Measurements from ENCODE around the gene NBPF15. TPM values are rescaled to one million over a fixed set of nuclear protein-coding genes. Genes with fewer than 3 reads are reported as not detected.
"Not testable (repeated sequence)": the region's sequence is repeated elsewhere in the genome, so short reads cannot be mapped to it uniquely, and the experiment has no call there.

Gene NBPF15, protein sequence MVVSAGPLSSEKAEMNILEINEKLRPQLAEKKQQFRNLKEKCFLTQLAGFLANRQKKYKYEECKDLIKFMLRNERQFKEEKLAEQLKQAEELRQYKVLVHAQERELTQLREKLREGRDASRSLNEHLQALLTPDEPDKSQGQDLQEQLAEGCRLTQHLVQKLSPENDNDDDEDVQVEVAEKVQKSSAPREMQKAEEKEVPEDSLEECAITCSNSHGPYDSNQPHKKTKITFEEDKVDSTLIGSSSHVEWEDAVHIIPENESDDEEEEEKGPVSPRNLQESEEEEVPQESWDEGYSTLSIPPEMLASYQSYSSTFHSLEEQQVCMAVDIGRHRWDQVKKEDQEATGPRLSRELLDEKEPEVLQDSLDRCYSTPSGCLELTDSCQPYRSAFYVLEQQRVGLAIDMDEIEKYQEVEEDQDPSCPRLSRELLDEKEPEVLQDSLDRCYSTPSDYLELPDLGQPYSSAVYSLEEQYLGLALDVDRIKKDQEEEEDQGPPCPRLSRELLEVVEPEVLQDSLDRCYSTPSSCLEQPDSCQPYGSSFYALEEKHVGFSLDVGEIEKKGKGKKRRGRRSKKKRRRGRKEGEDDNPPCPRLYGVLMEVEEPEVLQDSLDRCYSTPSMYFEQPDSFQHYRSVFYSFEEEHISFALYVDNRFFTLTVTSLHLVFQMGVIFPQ
- 23.3 and 52.3 TPM in 2 replicates for total RNA-seq

DNA sequence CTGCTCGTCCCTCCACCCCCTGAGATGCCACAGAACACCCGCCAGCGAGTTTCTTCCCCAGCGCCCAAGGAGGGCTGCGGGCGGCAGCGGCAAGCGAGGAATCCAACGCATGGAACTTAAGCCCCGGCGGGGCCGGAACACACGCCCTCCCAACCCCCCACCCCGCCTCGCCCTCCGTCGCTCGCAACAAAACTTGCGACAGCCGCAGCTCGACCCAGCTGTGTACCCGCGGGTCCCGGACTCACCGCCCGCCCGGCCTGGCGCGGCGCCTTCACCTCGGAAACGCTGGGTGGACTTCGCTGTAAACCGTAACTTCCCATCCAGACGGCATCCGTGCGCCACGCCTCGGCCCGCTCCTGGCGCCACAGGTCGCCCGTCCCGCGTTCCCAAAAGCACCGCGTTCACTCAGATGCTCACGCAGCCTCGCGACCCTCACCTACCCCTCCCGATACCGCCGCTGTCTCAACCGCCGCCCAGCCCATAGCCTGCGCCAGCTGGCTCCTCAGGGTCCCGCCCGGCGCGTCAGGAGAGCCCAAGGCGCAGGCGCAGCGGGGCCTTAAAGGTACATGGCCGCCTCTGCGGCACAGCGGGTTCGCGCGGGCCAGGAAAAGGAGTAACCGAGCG lies at the start of gene NBPF15:
Gene NBPF15, minus strand, starts transcription at position 534 of the 624 bp plus-strand sequence. CDS start 21,666 bp downstream, outside the sequence.
- not testable (repeated sequence) for DNase-seq (ENCODE audit: extremely low read depth, low read depth, low spot score)

DNA sequence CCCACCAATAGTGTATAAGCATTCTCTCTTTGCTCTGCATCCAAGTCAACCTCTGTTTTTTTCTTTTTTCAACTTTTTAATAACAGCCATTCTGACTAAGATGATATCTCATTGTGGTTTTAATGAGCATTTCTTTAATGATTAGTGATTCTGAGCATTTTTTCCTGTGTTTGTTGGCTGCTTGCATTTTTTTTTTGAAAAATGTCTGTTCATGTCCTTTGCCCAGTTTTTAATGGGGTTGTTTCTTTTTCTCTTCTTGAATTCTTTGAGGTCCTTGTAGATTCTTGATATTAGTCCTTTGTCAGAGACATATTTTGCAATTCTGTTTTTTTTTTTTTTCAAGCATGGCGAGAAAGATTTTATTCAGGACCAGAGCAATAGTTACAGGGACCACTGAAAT lies 35.0 kb upstream of the NBPF15 start:
- DNase-seq (ENCODE audit: extremely low read depth, low read depth, low spot score) = not testable (repeated sequence)

DNA sequence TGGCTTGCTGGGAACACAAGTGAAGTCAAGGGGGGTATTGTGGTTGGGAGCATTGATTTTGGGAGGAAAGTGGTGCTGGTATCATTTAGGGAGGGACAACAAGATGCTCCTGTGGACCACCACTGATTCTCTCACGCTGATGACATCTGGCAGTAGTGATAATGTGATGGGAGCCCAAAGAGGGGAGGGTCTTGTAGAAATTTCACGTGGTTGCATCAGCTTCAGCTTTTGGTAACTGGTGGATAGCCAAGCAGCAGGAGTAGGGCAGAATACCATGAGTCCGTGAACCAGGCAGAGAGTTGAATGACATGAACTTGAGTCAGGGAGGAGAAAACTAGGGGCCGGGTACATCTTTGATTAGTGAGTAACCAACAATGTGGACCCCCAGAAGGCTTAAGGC lies 32.7 kb upstream of the NBPF15 start:
- not testable (repeated sequence) for DNase-seq (ENCODE audit: extremely low read depth, low read depth, low spot score)

DNA sequence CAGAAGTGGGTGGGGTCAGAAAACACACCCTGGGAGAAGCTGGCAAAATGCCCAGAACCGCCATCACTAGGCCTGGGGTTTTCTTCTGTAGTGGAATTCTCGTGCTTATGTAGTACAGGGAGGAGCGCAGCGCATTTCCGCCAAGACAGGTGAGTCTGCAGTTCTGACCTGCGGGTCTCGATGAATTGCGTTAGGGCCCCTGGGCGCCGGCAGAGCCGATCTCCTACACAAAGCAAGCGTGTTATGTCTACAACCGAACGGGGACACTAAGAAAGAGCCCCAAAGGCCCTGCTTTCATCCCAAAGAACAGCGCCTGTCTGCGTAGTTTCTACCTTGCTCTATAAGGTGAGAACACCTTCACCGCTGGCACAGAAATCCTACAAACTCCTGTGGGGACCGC lies 28.9 kb upstream of the NBPF15 start:
- not testable (repeated sequence) for DNase-seq (ENCODE audit: extremely low read depth, low read depth, low spot score)

DNA sequence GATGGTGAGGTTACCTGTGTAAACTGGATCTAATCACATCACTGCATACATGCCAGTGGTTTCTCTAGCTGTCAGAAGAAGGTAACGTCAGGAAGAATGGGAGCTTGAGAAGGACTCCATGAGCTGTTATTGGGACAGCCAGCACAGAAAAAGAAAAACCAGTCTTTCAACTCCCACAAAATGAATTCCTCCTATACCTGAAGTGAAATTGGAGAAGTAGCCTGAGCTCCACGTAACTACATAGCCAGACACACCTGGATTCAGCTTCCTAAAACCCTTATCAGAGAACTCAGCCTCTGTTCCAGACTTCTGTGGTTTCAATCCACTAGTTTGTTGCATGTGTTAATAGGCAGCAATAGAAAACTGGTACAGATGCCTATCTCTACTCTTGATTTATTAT lies 25.5 kb upstream of the NBPF15 start:
- not testable (repeated sequence) for DNase-seq (ENCODE audit: extremely low read depth, low read depth, low spot score)

DNA sequence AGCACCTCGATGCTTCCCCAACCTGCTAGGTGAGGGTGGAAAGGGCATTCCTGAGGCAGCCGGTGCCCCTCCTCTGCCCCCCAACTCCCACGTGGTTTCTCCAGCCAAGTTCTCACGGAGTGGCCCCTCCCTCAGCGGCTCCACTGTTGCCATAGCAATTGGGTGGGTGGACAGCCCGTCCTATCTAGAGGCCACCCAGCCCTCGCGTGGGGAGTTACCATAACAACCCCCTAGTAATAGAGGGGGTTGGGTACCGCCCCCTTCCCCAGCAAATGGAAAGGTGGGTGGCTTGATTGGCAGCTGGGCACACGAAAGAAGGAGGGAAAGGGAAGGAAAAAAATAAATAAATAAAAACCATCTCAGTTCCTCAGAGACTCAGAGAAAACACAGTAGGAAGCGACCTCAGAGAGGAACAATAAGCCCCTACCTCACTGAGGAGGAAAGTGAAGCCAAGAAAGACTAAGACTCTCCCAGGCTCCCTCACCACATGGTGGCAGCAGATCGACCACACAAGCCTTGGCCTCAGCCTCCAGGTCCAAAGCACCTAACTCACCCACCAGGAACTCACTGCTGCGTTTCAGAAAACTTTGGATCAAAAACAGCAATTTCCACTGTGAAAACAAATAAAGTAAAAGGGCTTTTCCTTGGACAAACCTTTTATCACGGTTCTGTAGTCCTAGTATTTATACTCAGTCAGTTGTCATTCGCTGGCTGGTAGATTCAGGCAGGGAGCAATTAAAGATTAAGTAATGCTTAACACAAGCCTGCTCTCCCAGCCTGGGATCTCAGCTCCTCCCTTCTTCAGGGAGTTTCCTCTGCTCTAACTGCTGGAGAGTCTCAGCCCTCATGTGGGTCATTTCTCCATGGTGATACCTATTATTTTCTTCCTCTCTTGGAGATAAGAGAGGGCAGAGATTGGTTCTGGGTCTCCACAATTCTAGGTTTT lies 23.9 kb upstream of the NBPF15 start:
- DNase-seq (ENCODE audit: extremely low read depth, low read depth, low spot score) = not testable (repeated sequence)

DNA sequence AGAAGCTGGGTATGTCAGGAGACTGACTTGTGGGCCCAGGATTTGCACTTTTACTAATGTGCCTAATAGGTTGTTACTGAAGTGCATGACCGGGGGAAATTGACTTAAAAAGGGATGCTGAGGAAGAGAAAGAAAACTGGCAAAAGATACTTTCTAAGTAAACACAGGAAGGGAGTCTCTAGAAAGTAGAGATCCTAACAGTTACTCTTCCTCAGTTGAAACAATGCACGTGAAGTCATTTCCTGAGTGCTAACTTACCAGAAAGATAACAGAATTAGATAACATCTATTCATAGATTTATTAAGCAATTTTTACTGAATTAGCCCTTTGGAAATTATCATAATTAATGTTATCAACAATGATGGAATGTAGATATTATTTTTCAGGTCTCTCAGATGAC lies 12.4 kb upstream of the NBPF15 start:
- DNase-seq (ENCODE audit: extremely low read depth, low read depth, low spot score) = not testable (repeated sequence)

DNA sequence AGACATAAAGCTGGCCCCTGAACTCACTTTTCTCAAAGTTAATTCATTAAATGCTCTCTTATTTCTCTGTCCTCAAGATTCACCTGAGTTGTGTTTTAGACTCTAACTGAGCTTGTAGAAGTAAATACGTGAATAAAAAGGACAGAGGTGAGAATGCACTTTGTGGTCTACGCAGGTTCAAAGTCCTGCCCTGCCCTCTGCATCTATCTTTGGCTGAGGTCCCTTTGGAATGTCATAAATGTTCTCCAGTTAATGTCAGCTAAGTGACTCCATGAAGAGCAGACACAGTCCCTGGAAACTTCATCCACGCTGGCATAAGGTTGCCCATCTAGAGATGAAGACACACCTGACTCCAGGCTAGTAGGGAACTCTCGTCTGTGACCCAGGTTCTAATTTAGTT lies 10.0 kb upstream of the NBPF15 start:
- DNase-seq (ENCODE audit: extremely low read depth, low read depth, low spot score) = not testable (repeated sequence)

DNA sequence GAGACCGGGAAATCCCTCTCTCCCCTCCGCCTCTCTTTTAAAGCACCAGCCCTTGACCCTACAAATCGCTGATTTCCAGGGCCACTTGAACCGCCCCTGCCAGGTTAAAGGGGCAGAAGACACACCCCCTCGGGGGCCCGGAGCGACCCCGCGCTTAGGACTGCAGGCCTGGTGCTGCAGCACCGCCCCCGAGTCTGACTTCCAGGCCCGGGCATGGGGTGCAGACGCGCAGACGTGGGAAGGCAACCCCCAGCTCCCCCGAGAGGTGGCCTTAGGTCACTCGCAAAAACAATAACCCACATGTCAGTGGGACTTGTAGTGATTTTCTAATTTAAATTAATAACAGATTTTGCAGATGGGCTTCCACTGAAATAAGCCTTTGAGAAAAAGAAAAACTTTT lies 309 bp upstream of the NBPF15 start:
- not testable (repeated sequence) for DNase-seq (ENCODE audit: extremely low read depth, low read depth, low spot score)

DNA sequence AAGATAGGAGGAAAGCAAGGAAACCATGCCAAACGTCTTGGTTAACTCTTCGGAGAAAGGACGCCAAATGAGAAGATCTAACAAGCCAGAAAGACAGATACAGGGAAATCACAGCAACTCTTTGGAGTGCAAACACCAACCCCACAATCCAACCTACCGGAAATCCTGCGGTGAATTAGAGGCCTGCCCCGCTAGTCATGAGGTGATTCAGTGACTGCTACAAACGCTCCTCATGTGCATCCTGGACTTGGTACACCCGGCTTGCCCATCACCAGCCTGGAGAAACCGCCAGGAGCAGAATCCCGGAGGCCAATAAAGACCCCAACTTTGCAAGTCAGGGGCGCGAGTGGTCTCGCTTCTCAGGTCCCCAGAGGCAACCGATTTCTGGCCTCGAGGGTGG lies 783 bp downstream of the NBPF15 start:
- DNase-seq (ENCODE audit: extremely low read depth, low read depth, low spot score) = not testable (repeated sequence)

DNA sequence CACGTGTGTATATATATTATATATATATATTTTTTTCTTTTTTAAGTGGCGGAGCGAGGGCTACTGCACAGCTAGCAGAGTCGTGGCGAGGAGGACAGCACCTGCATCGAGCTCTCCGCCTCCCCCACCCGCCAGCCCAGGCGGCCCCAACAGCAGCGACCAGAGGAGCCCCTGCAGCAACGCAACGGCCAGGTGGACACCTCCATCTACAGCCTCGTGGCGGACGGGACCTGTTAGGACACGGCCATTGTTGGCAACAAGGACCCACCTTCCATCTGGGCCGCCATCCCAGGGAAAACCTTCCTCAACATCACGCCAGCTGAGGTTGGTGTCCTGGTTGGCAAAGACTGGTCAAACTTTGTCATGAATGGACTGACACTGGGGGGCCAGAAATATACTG lies 19.1 kb downstream of the NBPF15 start:
- not testable (repeated sequence) for DNase-seq (ENCODE audit: extremely low read depth, low read depth, low spot score)

DNA sequence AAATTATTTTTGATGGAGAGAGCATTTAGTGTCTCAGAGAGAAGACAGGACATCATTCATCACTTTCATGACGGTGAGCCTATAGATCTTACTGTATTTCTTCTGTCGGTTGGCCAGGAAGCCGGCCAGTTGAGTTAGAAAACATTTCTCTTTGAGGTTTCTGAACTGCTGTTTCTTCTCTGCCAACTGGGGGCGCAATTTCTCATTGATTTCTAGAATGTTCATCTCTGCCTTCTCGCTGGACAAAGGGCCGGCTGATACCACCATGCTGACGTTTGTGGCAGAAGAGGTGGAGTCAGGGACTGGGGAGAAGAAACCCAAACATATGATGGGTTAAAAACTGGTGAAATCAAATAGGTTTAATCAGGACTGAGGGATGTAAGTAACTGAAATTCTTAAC lies 21.7 kb downstream of the NBPF15 start:
- not testable (repeated sequence) for DNase-seq (ENCODE audit: extremely low read depth, low read depth, low spot score)

DNA sequence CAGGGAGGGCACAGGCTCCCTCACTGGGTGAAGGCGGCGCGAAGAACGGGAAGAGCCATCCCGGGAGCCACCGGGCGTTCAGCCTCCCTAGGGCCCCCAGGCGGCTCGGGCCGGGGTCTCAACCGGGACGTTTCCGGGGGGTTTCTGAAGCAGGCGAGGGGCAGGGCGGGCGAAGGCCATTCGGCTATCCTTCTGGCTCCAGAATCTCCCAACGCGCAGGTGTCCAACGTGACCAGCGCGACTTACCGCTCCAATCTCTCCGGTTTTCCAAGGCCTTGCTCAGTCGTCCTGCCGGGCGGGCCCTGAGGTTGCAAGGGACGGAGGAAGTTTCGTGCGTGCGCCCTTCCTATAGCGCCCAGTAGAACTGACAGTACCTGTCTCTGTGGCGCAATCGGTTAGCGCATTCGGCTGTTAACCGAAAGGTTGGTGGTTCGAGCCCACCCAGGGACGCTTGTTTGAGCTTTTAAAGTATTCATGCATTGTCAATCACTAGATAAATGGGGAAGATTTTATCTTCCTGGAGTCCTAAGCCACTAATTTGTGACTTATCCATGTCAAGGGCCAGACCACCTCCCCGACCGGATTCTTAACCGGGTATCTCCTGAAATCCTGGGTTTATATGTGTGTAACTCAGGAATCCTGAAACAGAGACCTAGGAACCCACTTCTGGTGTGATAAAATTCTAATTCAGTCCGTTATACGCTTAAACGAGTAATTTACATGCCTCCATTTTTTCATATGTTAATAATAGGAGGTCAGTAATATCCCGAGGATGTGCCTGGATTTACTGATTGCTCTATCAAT lies 42.4 kb downstream of the NBPF15 start:
- not testable (repeated sequence) for DNase-seq (ENCODE audit: extremely low read depth, low read depth, low spot score)

DNA sequence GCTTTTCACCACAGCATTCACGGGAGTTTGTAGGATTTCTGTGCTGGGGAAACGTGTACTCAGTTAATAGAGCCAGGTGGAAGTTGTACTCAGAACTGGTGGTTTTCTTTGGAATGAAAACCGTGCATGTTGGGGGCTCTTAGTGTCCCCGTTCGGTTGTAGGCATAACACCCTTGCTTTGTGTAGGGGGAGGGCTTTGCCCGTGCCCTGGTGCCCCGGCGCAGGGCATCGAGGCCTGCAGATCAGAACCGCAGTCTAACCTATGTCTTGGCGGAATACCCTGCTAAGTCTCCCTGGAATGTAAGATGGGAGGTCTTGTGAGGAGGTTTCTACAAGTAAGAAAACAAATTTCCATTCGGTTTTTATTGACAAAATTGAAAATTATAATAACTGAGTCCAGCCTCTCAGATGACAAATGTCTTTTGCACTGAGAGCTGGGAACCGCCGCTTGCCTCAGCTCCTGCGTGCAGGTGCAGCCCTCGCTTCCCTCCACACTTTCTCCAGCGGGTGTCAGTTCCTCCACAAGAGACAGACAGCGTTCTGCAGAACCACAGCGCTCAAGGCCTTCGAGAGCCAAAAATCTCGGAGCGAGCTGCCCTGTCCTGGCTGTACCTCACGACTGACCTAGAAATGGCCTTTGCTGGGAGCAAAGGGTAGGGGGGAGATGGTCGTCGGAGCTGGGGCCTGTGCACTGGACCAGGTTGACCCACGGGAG lies 47.9 kb downstream of the NBPF15 start:
- not testable (repeated sequence) for DNase-seq (ENCODE audit: extremely low read depth, low read depth, low spot score)

DNA sequence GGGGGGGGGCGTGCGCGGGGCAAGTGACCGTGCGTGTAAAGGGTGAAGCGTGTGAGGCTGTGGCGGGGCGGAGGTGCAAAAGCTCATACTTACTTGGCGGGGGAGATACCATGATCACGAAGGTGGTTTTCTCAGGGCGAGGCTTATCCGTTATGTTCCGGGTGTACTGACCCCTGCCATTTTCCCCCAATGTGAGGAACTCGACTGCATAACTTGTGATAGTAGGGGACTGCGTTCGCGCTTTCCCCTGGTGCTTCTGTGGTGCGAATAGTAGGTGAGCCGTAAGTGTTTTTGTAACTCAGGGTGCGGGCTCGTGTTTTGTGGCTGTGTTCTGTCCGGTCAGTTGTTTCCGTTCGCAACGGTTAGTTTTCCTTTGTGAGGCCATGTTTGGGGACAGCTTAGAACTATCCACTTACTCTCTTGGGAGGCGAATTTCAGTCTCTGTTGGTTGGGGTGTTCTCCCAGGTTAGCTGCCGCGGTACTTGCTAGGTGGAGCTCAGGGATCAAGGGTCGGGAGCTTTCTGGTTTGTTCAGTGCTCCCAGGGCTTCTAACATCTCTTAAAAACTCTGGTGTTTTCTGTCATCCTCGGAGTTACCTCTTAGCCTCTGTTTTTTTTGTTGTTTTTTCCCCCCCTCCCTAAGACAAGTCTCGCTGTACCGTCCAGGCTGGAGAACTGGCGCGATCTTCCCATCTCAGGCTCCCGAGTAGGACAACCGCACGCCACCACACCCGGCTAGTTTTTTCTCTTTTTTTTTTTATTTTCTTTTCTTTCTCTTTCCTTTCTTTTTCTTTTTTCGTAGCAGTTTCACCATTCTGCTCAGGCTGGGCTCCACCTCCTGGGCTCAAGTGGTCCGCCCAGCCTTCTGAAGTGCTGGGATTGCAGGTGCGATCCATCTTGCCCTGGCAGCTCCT lies 48.7 kb downstream of the NBPF15 start:
- DNase-seq (ENCODE audit: extremely low read depth, low read depth, low spot score) = peak; percentile 94

DNA sequence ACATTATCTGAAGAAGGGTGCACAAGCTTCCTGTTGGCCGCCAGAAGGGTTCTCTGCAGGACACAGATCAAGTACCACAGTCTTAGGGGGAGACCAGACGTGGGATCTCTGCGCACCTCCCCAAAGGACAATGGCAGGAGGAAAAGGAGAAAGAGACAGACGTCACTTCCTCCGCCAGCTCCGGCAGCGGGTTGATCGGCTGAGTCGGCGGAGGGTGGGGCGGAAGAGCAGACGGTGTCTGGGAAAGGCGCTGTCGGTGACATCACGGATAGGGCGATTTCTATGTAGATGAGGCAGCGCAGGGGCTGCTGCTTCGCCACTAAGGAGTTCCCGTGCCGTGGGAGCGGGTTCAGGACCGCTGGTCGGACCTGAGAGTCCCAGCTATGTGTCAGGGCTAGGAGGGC lies 49.4 kb downstream of the NBPF15 start:
- not testable (repeated sequence) for DNase-seq (ENCODE audit: extremely low read depth, low read depth, low spot score)

DNA sequence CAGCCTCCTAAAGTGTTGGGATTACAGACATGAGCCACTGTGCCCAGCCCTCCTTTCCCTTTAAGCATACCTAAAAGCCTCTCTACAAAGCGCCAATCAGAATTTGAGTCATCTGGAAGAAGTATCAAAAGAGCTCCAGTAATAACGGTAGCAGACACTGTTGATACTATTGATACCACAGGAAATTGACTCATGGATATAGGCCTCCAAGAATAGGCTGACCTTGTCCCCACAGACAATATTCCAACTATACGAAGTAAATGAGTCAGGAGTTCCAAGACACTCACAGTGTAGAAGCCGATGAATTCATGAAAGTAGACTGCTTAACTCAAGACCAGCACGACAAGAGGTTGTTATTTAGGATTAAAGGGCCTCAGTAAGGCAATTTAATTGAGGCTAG lies 58.7 kb downstream of the NBPF15 start:
- not testable (repeated sequence) for DNase-seq (ENCODE audit: extremely low read depth, low read depth, low spot score)

DNA sequence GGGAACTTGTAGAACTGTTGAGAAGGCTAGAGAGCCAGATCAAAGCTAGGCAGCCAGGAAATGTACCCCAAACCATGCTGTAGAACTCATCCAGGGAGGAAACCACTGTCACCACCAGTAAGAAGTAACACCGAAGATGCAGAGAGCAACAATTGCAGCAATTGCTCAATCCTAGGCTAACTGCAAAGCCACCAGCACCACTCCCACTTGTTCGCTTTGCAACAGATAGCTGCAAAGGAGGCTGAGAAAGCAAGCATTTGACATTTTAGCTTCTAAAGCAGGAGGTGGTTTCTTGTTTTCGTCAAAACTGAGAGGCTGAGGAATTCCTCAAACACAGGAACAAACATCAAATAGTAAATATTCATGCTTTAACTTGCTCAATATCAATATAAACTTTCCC lies 89.8 kb downstream of the NBPF15 start:
- DNase-seq (ENCODE audit: extremely low read depth, low read depth, low spot score) = not testable (repeated sequence)

Data from glomerular endothelial cell (primary cell).